Naive thymus-derived CD4-positive, alpha-beta T cell (primary cell): Measurements from ENCODE around the gene DOCK2. TPM values are rescaled to one million over a fixed set of nuclear protein-coding genes. Genes with fewer than 3 reads are reported as not detected.

Experiments
- ATAC-seq: fragments of 150-1000 bp; cut with Tn5 transposase; 2 replicates; pipeline ENCODE4 v1.10.0; 2021; ENCODE audit warnings: mild to moderate bottlenecking, moderate library complexity
- CTCF ChIA-PET: fragments of 350-600 bp; sonication (Branson Sonifier 250); formaldehyde crosslinking; loops from one replicate; lab custom pipeline; 2021; ENCODE audit warnings: antibody characterized with exemption; lab: Charles Lee
- POLR2A ChIA-PET: fragments of 350-600 bp; sonication (Branson Sonifier 250); formaldehyde crosslinking; loops from one replicate; lab custom pipeline; 2021; ENCODE audit warnings: antibody characterized with exemption, inconsistent platforms; lab: Charles Lee
- DNase-seq, 9 donors: peaks; one replicate each; pipeline versions ENCODE4 v3.0.0 to v3.0.0-alpha.2; 2020 to 2022; ENCODE audit warnings: mixed read lengths in 1 of 9
- H3K27ac ChIP-seq: one replicate; pipeline ENCODE4 v1.7.0; 2013; ENCODE audit warnings: mild to moderate bottlenecking, low read depth, low read length, moderate library complexity
- H3K27me3 ChIP-seq, 2 donors: one replicate each; pipeline ENCODE4 v1.7.0; 2013; ENCODE audit warnings: low read length in 2 of 2, mild to moderate bottlenecking in 2 of 2, moderate library complexity in 2 of 2; ENCODE audit not compliant: control insufficient read depth in 2 of 2, insufficient read depth in 2 of 2
- H3K36me3 ChIP-seq, 3 experiments: 1 replicate in 2 of 3; 2 replicates in 1 of 3; pipeline ENCODE4 v1.7.0; 2013; ENCODE audit warnings: low read length in 3 of 3, mild to moderate bottlenecking in 3 of 3, moderate library complexity in 1 of 3; ENCODE audit not compliant: insufficient read depth in 3 of 3, control insufficient read depth in 2 of 3
- H3K4me1 ChIP-seq, 2 donors: one replicate each; pipeline ENCODE4 v1.7.0; 2013; ENCODE audit warnings: low read length in 2 of 2, mild to moderate bottlenecking in 2 of 2, moderate library complexity in 1 of 2; ENCODE audit not compliant: control insufficient read depth in 2 of 2, insufficient read depth in 2 of 2
- H3K4me3 ChIP-seq: 2 replicates; pipeline ENCODE4 v1.7.0; 2013; ENCODE audit warnings: mild to moderate bottlenecking, low read length
- H3K9me3 ChIP-seq, 3 experiments: 1 replicate in 2 of 3; 2 replicates in 1 of 3; pipeline ENCODE4 v1.7.0; 2013; ENCODE audit warnings: low read length in 3 of 3; ENCODE audit not compliant: control insufficient read depth in 2 of 3
- H3K27ac Mint-ChIP-seq, 9 donors: one replicate each; pipeline ENCODE4 v1.8.0; 2020 to 2022; ENCODE audit warnings: mixed read lengths in 9 of 9, mild to moderate bottlenecking in 8 of 9, moderate library complexity in 5 of 9, inconsistent platforms in 2 of 9
- H3K27me3 Mint-ChIP-seq, 5 donors: one replicate each; pipeline ENCODE4 v1.8.0; 2021 to 2022; ENCODE audit warnings: mixed read lengths in 5 of 5, mild to moderate bottlenecking in 1 of 5
- H3K36me3 Mint-ChIP-seq, 5 donors: one replicate each; pipeline ENCODE4 v1.8.0; 2020 to 2022; ENCODE audit warnings: mixed read lengths in 5 of 5, mild to moderate bottlenecking in 3 of 5, inconsistent platforms in 1 of 5
- H3K4me1 Mint-ChIP-seq, 7 donors: one replicate each; pipeline ENCODE4 v1.8.0; 2020 to 2022; ENCODE audit warnings: mixed read lengths in 7 of 7, mild to moderate bottlenecking in 3 of 7, inconsistent platforms in 1 of 7
- H3K4me3 Mint-ChIP-seq, 10 donors: one replicate each; pipeline ENCODE4 v1.8.0; 2020 to 2022; ENCODE audit warnings: mild to moderate bottlenecking in 10 of 10, mixed read lengths in 10 of 10, moderate library complexity in 6 of 10, inconsistent platforms in 2 of 10
- H3K9me3 Mint-ChIP-seq, 11 donors: one replicate each; pipeline ENCODE4 v1.8.0; 2020 to 2022; ENCODE audit warnings: mixed read lengths in 11 of 11, mild to moderate bottlenecking in 4 of 11, inconsistent platforms in 1 of 11, moderate library complexity in 1 of 11
- intact Hi-C, 2 donors: fragments of 100-400 bp; cut with micrococcal nuclease; formaldehyde crosslinking; loops; one replicate each; pipeline ENCODE4 v1.15.1; 2023
- polyA plus RNA-seq, 2 donors: library from polyadenylated mRNA; unstranded; fragments of 300-500 nt; fragmentation: Illumina TruSeq; gene quantifications; one replicate each; pipeline ENCODE4 v1.2.3, GENCODE V29; 2021
- total RNA-seq, 6 experiments: library from RNA in 5 of 6; stranded (reverse) in 5 of 6; gene quantifications; 1 replicate in 5 of 6; 2 replicates in 1 of 6; pipeline ENCODE4 v1.2.3 and lab custom pipeline; 2021 to 2026

Gene DOCK2
- total and polyA plus RNA-seq, 7 experiments from 2014 or later, result 63.7 to 345 (median 202) TPM

DNA sequence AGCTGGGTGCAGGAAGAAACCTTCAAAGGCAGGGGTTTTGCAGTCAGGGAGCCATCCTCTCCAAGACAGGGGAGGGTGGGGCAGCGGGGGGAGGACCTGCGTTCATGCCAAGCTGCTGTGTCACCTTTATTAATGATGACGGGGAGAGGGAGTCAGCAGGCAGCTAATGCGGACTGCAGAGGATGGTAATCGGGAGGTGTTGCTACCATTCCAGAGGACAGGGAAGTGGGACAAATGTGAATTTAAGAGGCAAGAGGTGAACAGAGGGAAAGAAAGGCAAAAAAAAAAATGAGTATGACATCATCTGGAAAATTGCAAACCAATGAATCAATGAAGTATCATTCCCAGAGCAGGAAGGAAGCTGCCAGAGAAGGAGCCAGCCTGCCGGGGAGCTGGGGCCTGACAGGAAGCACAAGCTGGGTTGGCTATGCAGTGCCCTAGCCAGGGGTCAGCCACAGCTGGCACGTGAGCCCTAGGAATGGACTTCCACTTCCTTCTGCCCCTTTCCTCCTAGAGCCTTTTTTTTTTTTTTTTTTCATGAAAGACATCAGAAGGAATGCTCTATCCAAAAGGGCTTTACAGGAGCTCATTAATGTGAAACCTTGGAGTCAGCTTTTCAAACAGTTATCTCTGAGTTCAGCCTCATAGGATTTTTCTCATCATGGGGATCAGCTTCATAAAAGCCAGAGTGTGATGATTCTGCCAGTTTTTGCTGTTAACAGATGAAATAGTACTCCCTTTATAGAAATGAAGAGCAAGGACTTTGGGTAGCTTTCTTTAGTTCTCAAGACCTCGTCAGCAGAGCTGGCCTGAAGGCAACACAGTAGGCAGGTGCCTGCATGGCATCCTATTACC, 334.1 kb downstream of the DOCK2 start:
- CTCF ChIA-PET, result interaction anchor here (0.7 kb wide), 1 partner anchor 371 kb away, joined by 3 read pairs; no protein-coding TSS in a partner anchor
- intact Hi-C loops, result no loop called here
- Histone ChIP-seq H3K4me1 (no peaks in the 10 kb centered on the region), H3K27me3 (no peaks in the 10 kb centered on the region), H3K4me3 (no peak overlapping the region), H3K27ac (no peak overlapping the region), H3K9me3 (no peaks in the 10 kb centered on the region), H3K36me3 (peaks cover 0 to 4% (median 0%) of the 10 kb centered on the region in 3 experiments)
- DNase-seq, result no peak
- Mint-ChIP-seq H3K4me3 (no peak overlapping the region), H3K36me3 (peaks cover 0 to 44% (median 33%) of the 10 kb centered on the region in 5 donors), H3K27ac (peak overlapping the region in 3 of 9 donors; percentile 12 to 39 (median 35)), H3K27me3 (no peaks in the 10 kb centered on the region), H3K4me1 (peaks cover 0 to 14% (median 4%) of the 10 kb centered on the region in 7 donors), H3K9me3 (peaks cover 0 to 1% (median 0%) of the 10 kb centered on the region in 11 donors)
- no peak for ATAC-seq
- POLR2A ChIA-PET, result no interaction called here

GRCh38 chr5:169971780-169972179, 334.7 kb downstream of the DOCK2 start:
- H3K4me1 ChIP-seq, result no peaks in the 10 kb centered on the region
- CTCF ChIA-PET, result interaction anchor here (0.7 to 0.8 kb wide), 2 partner anchors 160 to 370 kb away, joined by 3 to 5 read pairs; no protein-coding TSS in a partner anchor
- no peak overlapping the region for H3K4me3 Mint-ChIP-seq
- H3K4me3 ChIP-seq, result no peak overlapping the region
- H3K27ac ChIP-seq, result no peak overlapping the region
- intact Hi-C loops, result no loop called here
- no peaks in the 10 kb centered on the region for H3K27me3 ChIP-seq
- H3K27me3 Mint-ChIP-seq, result no peaks in the 10 kb centered on the region
- DNase-seq (no peak), ATAC-seq (no peak)
- peaks cover 0 to 14% (median 4%) of the 10 kb centered on the region in 7 donors for H3K4me1 Mint-ChIP-seq
- H3K9me3 ChIP-seq, result no peaks in the 10 kb centered on the region
- H3K36me3 Mint-ChIP-seq, result peaks cover 0 to 42% (median 32%) of the 10 kb centered on the region in 5 donors
- POLR2A ChIA-PET, result no interaction called here
- peaks cover 0 to 4% (median 0%) of the 10 kb centered on the region in 3 experiments for H3K36me3 ChIP-seq
- peaks cover 0 to 1% (median 0%) of the 10 kb centered on the region in 11 donors for H3K9me3 Mint-ChIP-seq
- H3K27ac Mint-ChIP-seq, result peak overlapping the region in 1 of 9 donors; percentile 16

DNA sequence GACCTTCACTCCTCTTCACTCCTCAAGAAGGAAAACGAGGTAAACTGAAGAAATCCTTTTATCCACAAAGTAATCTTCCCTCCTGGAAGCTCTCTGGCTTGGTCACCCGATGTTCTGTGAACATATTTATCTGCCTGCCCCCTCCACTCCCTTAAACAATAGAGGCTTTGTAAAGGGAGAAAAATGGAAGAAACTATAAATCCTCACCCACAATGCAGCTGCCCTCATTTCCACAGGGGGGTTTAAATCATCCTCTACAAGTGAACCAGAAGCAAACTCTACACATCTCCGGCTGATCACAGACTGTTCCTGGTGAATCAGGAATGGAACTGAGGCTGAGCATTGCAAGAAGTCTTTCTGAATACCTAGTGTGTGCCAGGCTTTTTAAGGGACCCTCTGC, 336.0 kb downstream of the DOCK2 start:
- ChIA-PET CTCF (no interaction called here), POLR2A (no interaction called here)
- Mint-ChIP-seq H3K27ac (peak overlapping the region in 3 of 9 donors; percentile 26 to 88 (median 46)), H3K36me3 (peaks cover 0 to 32% (median 19%) of the 10 kb centered on the region in 5 donors), H3K4me1 (peaks cover 0 to 16% (median 0%) of the 10 kb centered on the region in 7 donors), H3K9me3 (peaks cover 0 to 1% (median 0%) of the 10 kb centered on the region in 11 donors), H3K27me3 (no peaks in the 10 kb centered on the region), H3K4me3 (no peak overlapping the region)
- no peaks in the 10 kb centered on the region for H3K9me3 ChIP-seq
- H3K36me3 ChIP-seq, result peaks cover 0 to 4% (median 0%) of the 10 kb centered on the region in 3 experiments
- no peaks in the 10 kb centered on the region for H3K27me3 ChIP-seq
- ATAC-seq (no peak), DNase-seq (no peak)
- no peak overlapping the region for H3K27ac ChIP-seq
- intact Hi-C loops, result no loop called here
- no peak overlapping the region for H3K4me3 ChIP-seq
- H3K4me1 ChIP-seq, result no peaks in the 10 kb centered on the region

GRCh38 chr5:169974121-169974770, 337.2 kb downstream of the DOCK2 start:
- H3K9me3 Mint-ChIP-seq, result peaks cover 0 to 1% (median 0%) of the 10 kb centered on the region in 11 donors
- DNase-seq (no peak), ATAC-seq (no peak)
- Histone ChIP-seq H3K36me3 (peaks cover 0 to 4% (median 0%) of the 10 kb centered on the region in 3 experiments), H3K27me3 (no peaks in the 10 kb centered on the region), H3K4me1 (no peaks in the 10 kb centered on the region), H3K4me3 (no peak overlapping the region), H3K27ac (no peak overlapping the region), H3K9me3 (no peaks in the 10 kb centered on the region)
- H3K4me3 Mint-ChIP-seq, result no peak overlapping the region
- no peaks in the 10 kb centered on the region for H3K27me3 Mint-ChIP-seq
- POLR2A ChIA-PET, result no interaction called here
- CTCF ChIA-PET, result no interaction called here
- peaks cover 0 to 13% (median 0%) of the 10 kb centered on the region in 7 donors for H3K4me1 Mint-ChIP-seq
- peaks cover 0 to 25% (median 13%) of the 10 kb centered on the region in 5 donors for H3K36me3 Mint-ChIP-seq
- H3K27ac Mint-ChIP-seq, result peak overlapping the region in 2 of 9 donors; percentile 31 to 45
- intact Hi-C loops, result no loop called here

DNA sequence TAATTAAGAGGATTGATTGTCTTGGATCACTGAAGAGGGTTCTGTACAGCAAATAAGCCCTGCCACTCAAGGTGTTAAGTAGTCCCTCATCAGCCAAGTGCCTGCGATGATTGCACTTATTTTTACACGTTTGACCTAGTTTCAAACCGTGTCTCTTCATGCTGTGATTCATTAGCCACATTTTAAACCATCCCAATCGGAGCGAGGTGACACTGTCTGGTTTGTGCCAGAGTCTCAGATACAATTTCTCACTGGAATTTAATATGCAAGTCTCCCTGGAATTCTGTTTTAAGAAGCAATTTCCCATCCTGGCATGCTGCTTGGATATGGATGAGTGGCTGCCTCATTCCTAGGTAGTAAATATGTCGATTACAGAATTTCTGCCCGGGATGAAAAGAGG, 341.6 kb downstream of the DOCK2 start:
- DNase-seq (no peak), ATAC-seq (no peak)
- peaks cover 2 to 19% (median 3%) of the 10 kb centered on the region in 3 experiments for H3K36me3 ChIP-seq
- ChIA-PET POLR2A (no interaction called here), CTCF (no interaction called here)
- no peaks in the 10 kb centered on the region for H3K9me3 ChIP-seq
- no peak overlapping the region for H3K27ac Mint-ChIP-seq
- peaks cover 0 to 6% (median 0%) of the 10 kb centered on the region in 7 donors for H3K4me1 Mint-ChIP-seq
- H3K4me1 ChIP-seq, result no peaks in the 10 kb centered on the region
- peaks cover 6 to 33% (median 18%) of the 10 kb centered on the region in 5 donors for H3K36me3 Mint-ChIP-seq
- intact Hi-C loops, result no loop called here
- H3K27me3 ChIP-seq, result no peaks in the 10 kb centered on the region
- H3K27ac ChIP-seq, result no peak overlapping the region
- H3K4me3 Mint-ChIP-seq, result no peak overlapping the region
- H3K27me3 Mint-ChIP-seq, result no peaks in the 10 kb centered on the region
- peaks cover 0 to under 1% (median 0%) of the 10 kb centered on the region in 11 donors for H3K9me3 Mint-ChIP-seq
- H3K4me3 ChIP-seq, result no peak overlapping the region

- intact Hi-C loops, result loop anchor here in 1 of 2 donors (10.0 kb wide), 1 partner anchor 225 kb away; no protein-coding TSS in a partner anchor
- H3K4me3 Mint-ChIP-seq, result no peak overlapping the region
- peaks cover 11 to 40% (median 24%) of the 10 kb centered on the region in 5 donors for H3K36me3 Mint-ChIP-seq
- H3K9me3 Mint-ChIP-seq, result peaks cover 0 to 1% (median 0%) of the 10 kb centered on the region in 11 donors
- no peaks in the 10 kb centered on the region for H3K27me3 ChIP-seq
- no peaks in the 10 kb centered on the region for H3K27me3 Mint-ChIP-seq
- no peak overlapping the region for H3K4me3 ChIP-seq
- H3K9me3 ChIP-seq, result no peaks in the 10 kb centered on the region
- H3K27ac ChIP-seq, result no peak overlapping the region
- DNase-seq (no peak), ATAC-seq (no peak)
- POLR2A ChIA-PET, result no interaction called here
- CTCF ChIA-PET, result no interaction called here
- H3K27ac Mint-ChIP-seq, result peak overlapping the region in 2 of 9 donors; percentile 9 to 28
- peaks cover 12 to 30% (median 12%) of the 10 kb centered on the region in 3 experiments for H3K36me3 ChIP-seq
- no peaks in the 10 kb centered on the region for H3K4me1 ChIP-seq
- H3K4me1 Mint-ChIP-seq, result peaks cover 0 to 6% (median 0%) of the 10 kb centered on the region in 7 donors
These were observed 342.8 kb downstream of the DOCK2 start for GRCh38 chr5:169979871-169980270.
